HepG2 (cell line): ENCODE measurements around the gene EPHB3. TPM values are rescaled to one million over a fixed set of nuclear protein-coding genes. Genes with fewer than 3 reads are reported as not detected.

Experiments used
- CTCF ChIP-seq: sonication (generic); formaldehyde crosslinking; IDR thresholded peaks from 2 replicates; pipeline ENCODE4 v1.5.0; 2020; ENCODE audit warnings: mild to moderate bottlenecking, missing genetic modification reagents, moderate library complexity
- JDP2 ChIP-seq: sonication (generic); formaldehyde crosslinking; IDR thresholded peaks from 2 replicates; pipeline ENCODE4 v1.8.1; 2022; ENCODE audit warnings: missing genetic modification reagents, borderline replicate concordance
- KLF9 ChIP-seq: IDR thresholded peaks from 2 replicates; pipeline ENCODE4 v1.6.1; 2016; ENCODE audit warnings: low read depth
- MAZ ChIP-seq, 2 experiments: sonication (generic) in 1 of 2; formaldehyde crosslinking in 1 of 2; IDR thresholded peaks; 2 replicates each; pipeline versions ENCODE4 v1.5.0 to v1.6.1; 2012 to 2020; ENCODE audit warnings: low read depth in 2 of 2, mild to moderate bottlenecking in 2 of 2, borderline replicate concordance in 1 of 2, improper control_type of control experiment in 1 of 2, low read length in 1 of 2, missing genetic modification reagents in 1 of 2, moderate library complexity in 1 of 2
- MED1 ChIP-seq: sonication (generic); formaldehyde crosslinking; IDR thresholded peaks from 2 replicates; pipeline ENCODE4 v1.4.0; 2020; ENCODE audit warnings: missing genetic modification reagents
- NR0B2 ChIP-seq: sonication (generic); formaldehyde crosslinking; IDR thresholded peaks from 2 replicates; pipeline ENCODE4 v1.4.0; 2020; ENCODE audit warnings: mild to moderate bottlenecking, missing genetic modification reagents
- PCBP1 ChIP-seq: fragments of 200-400 bp; formaldehyde crosslinking; IDR thresholded peaks from 2 replicates; pipeline ENCODE4 v1.6.1; 2017; ENCODE audit warnings: mild to moderate bottlenecking, low read depth, low read length, borderline replicate concordance
- TBP ChIP-seq: sonication (generic); formaldehyde crosslinking; IDR thresholded peaks from 2 replicates; pipeline ENCODE4 v1.5.0; 2020; ENCODE audit warnings: missing genetic modification reagents
- ZBTB3 ChIP-seq: sonication (generic); formaldehyde crosslinking; IDR thresholded peaks from 2 replicates; pipeline ENCODE4 v1.4.0; 2020; ENCODE audit warnings: low read depth, mild to moderate bottlenecking, moderate library complexity, missing genetic modification reagents, borderline replicate concordance
- ZBTB39 ChIP-seq: sonication (generic); formaldehyde crosslinking; IDR thresholded peaks from 2 replicates; pipeline ENCODE4 v1.5.0; 2020; ENCODE audit warnings: missing genetic modification reagents
- ZNF138 ChIP-seq: sonication (generic); formaldehyde crosslinking; IDR thresholded peaks from 2 replicates; pipeline ENCODE4 v1.5.0; 2020; ENCODE audit warnings: mild to moderate bottlenecking, low read depth, missing genetic modification reagents
- ZNF34 ChIP-seq: sonication (generic); formaldehyde crosslinking; IDR thresholded peaks from 2 replicates; pipeline ENCODE4 v1.4.0; 2020; ENCODE audit warnings: mild to moderate bottlenecking, missing genetic modification reagents, borderline replicate concordance
- ZNF468 ChIP-seq: sonication (generic); formaldehyde crosslinking; IDR thresholded peaks from 2 replicates; pipeline ENCODE4 v1.8.0; 2022; ENCODE audit warnings: mild to moderate bottlenecking, moderate library complexity, missing genetic modification reagents
- ZNF543 ChIP-seq: sonication (generic); formaldehyde crosslinking; IDR thresholded peaks from 2 replicates; pipeline ENCODE4 v1.4.0; 2020; ENCODE audit warnings: mild to moderate bottlenecking, missing genetic modification reagents
- ZNF577 ChIP-seq: sonication (generic); formaldehyde crosslinking; IDR thresholded peaks from 2 replicates; pipeline ENCODE4 v1.4.0; 2020; ENCODE audit warnings: mild to moderate bottlenecking, low read depth, missing genetic modification reagents, borderline replicate concordance
- ZNF687 ChIP-seq: sonication (generic); formaldehyde crosslinking; IDR thresholded peaks from 2 replicates; pipeline ENCODE4 v1.5.1; 2020; ENCODE audit warnings: mild to moderate bottlenecking, missing genetic modification reagents, moderate library complexity
- polyA plus RNA-seq, 8 experiments: library from polyadenylated mRNA; depleted of rRNA in 3 of 8; stranded (reverse) in 7 of 8; unstranded in 1 of 8; fragments of >200 nt; fragmentation: Illumina TruSeq in 4 of 8; extraction: Trizol in 4 of 8; gene quantifications; 2 replicates each; pipeline versions ENCODE4 v1.2.1 to v1.2.3, GENCODE V29; 2011 to 2016; ENCODE audit warnings: low read depth in 4 of 8, missing spikeins in 1 of 8, mixed read lengths in 1 of 8; ENCODE audit not compliant: insufficient read depth in 1 of 8
- total RNA-seq, 5 experiments: library from RNA; depleted of rRNA; stranded (reverse); fragments of >200 nt; fragmentation: Illumina TruSeq; extraction: Trizol; gene quantifications; 2 replicates each; pipeline ENCODE4 v1.2.3, GENCODE V29; 2016; ENCODE audit warnings: low read depth in 1 of 5

The EPHB3 gene
- total and polyA plus RNA-seq, 2 of the 13 experiments (the other 11 are each of a cell fraction or from before 2014, with no cell fraction given) = 0.01 TPM; not detected in 1

- TF ChIP-seq ZNF138 (CRISPR knock-in tag) (no peak), ZBTB3 (CRISPR knock-in tag) (no peak), PCBP1 (no peak), MED1 (CRISPR knock-in tag) (no peak), TBP (no peak), NR0B2 (CRISPR knock-in tag) (no peak), ZNF687 (CRISPR knock-in tag) (no peak), ZNF468 (CRISPR knock-in tag) (no peak), ZBTB39 (CRISPR knock-in tag) (no peak), ZNF34 (no peak), CTCF (CRISPR knock-in tag) (no peak), ZNF577 (CRISPR knock-in tag) (no peak), KLF9 (no peak), JDP2 (CRISPR knock-in tag) (no peak), MAZ (IDR thresholded peaks at IDR 0.05; ENCODE audit: borderline replicate concordance, low read depth, low read length) (no peak), MAZ (CRISPR knock-in tag; IDR thresholded peaks at IDR 0.05; ENCODE audit: low read depth) (0 out of 2 replicates have a peak, but pooled peaks have one; percentile 26), ZNF543 (CRISPR knock-in tag) (no peak)
- TF ChIP-seq, all 625 proteins: peak for 6
Measured at GRCh38 chr3:184568924-184569829, 7.6 kb downstream of the EPHB3 start (continued).
